NB4 (cell line): ENCODE data around the gene PDSS1.

ENCODE experiments used
- DNase-seq: peaks from one replicate; pipeline ENCODE4 v3.0.0; 2010; ENCODE audit warnings: low read depth
- H3K4me3 ChIP-seq: one replicate; pipeline ENCODE4 v1.5.1; 2011; ENCODE audit warnings: mild to moderate bottlenecking, low read depth, low read length, moderate library complexity
- MYC ChIP-seq: IDR thresholded peaks from 2 replicates; pipeline ENCODE4 v1.6.1; 2011; ENCODE audit warnings: low read depth, low read length
- POLR2A ChIP-seq: IDR thresholded peaks from 2 replicates; pipeline ENCODE4 v1.6.1; 2011; ENCODE audit warnings: mild to moderate bottlenecking; ENCODE audit not compliant: insufficient read length; ENCODE audit errors: extremely low read depth
- TF ChIP-seq, protein P1 (sequence below): IDR thresholded peaks from 2 replicates; pipeline ENCODE4 v1.6.1; 2011; ENCODE audit warnings: low read depth, low read length
- TF ChIP-seq, protein P2 (sequence below): IDR thresholded peaks from one replicate; pipeline ENCODE4 v1.5.1; 2012; ENCODE audit warnings: low read depth, low read length

The PDSS1 gene

DNA sequence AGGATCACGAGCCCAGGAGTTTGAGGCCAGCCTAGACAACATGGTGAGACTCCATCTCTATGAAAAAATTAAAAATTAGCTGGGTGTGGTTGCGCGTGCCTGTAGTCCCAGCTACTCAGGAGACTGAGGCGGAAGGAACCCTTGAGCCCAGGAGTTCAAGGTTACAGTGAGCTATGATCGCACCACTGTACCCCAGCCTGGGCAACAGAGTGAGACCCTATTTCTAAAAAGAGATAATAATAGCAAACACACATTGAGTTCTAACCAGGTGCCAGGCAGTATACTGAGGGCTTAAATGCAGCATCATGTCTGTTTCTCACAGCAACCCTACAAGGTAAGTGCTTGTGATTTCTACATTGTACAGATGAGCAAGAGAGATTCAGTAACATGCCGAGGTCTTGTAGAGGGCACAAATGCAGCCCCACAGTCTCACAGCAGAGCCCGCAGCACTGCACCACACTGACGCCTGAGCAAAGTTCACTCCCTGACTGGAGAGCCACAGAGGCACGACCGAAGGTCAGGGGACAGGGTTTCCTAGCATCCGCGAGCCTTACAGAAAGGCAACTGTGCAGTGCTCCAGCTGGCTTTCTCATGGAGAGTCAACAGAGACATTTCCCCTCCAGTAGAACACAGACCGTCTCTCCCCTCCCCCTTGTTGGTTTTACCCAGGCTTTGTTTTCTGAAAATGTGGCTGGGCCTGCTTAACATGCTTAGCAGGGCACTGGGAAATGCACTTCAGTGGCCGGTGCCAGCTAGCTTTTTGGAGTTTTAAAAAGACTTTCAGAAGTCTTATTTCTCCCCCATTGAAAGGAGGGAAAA is 36.5 kb downstream of the PDSS1 start:
- H3K4me3 ChIP-seq = no peak overlapping the region
- TF ChIP-seq, protein P1, sequence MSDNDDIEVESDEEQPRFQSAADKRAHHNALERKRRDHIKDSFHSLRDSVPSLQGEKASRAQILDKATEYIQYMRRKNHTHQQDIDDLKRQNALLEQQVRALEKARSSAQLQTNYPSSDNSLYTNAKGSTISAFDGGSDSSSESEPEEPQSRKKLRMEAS = no peak
- TF ChIP-seq, protein P2, sequence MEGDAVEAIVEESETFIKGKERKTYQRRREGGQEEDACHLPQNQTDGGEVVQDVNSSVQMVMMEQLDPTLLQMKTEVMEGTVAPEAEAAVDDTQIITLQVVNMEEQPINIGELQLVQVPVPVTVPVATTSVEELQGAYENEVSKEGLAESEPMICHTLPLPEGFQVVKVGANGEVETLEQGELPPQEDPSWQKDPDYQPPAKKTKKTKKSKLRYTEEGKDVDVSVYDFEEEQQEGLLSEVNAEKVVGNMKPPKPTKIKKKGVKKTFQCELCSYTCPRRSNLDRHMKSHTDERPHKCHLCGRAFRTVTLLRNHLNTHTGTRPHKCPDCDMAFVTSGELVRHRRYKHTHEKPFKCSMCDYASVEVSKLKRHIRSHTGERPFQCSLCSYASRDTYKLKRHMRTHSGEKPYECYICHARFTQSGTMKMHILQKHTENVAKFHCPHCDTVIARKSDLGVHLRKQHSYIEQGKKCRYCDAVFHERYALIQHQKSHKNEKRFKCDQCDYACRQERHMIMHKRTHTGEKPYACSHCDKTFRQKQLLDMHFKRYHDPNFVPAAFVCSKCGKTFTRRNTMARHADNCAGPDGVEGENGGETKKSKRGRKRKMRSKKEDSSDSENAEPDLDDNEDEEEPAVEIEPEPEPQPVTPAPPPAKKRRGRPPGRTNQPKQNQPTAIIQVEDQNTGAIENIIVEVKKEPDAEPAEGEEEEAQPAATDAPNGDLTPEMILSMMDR = no peak
- no peak for TF ChIP-seq MYC
- TF ChIP-seq POLR2A = no peak
- no peak for DNase-seq

DNA sequence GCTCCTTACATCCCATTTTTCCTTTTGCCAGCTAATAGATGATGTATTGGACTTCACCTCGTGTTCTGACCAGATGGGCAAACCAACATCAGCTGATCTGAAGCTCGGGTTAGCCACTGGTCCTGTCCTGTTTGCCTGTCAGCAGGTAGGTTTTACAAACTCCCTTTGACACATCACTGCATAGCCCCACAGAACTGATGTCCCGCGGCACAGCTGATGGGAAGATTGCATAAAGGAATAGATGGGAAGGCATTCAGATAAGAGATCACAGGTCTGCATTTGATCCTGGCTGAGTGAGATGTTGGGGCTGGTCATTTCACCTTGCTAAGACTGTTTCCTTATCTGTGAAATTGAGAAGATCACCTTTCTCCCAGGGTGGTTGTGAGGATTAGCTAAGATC is 37.9 kb downstream of the PDSS1 start:
- no peak for DNase-seq
- H3K4me3 ChIP-seq = no peak overlapping the region
- TF ChIP-seq POLR2A (no peak), MYC (no peak)
- TF ChIP-seq, protein P2 = no peak
- TF ChIP-seq, protein P1 = no peak

DNA sequence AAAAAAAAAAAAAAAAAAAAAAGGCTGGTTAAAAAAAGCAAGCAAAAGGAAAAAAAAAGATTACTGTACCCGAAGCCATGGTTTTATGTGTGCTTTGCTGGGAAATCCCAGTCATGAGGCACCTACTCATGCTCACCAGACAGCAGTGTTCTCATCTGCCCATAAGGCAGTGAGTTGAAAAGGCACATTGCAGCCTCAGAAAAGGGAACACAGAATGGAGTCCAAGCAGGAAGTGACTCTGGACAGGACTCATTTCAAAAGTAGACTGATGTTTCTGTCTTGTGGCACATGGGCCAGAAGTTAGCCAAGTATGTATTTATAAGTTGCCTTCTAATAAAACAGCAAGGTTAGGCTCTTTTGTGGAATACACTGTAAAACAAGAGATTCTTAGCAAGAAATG is 40.2 kb downstream of the PDSS1 start:
- TF ChIP-seq MYC = no peak
- TF ChIP-seq, protein P1 = no peak
- TF ChIP-seq, protein P2 = no peak
- TF ChIP-seq POLR2A = no peak
- H3K4me3 ChIP-seq = no peak overlapping the region
- DNase-seq = peak; percentile 30

DNA sequence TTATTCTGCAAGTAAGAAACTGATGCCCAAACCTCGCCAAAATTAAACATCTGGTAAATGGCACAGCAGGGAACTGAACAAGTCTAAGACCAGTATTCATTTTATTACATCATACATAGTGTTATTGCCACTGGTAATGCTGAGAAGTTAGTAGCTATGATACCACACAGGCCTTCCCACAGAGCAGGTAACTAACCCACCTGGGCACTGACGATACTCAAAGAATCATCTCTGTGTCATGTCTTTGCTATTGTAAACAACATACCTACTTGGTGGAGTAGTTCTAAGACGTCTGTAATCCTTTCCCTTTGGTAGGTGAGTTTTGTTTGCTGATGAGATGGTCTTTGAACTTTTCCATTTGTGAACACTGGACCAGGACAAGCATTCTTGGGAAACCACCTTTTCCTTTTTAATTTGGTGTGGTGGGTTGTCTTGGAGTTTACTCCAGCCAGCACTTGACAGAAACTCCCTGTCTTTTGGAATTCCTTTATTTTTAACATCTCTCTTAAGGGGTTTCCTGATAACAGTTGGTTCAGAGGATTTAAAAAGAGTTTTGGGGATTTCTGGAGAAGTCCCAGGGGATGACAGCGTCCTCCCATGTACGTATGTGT is 40.9 kb downstream of the PDSS1 start:
- no peak overlapping the region for H3K4me3 ChIP-seq
- TF ChIP-seq, protein P2 = no peak
- TF ChIP-seq, protein P1 = no peak
- TF ChIP-seq POLR2A (no peak), MYC (no peak)
- DNase-seq = no peak

DNA sequence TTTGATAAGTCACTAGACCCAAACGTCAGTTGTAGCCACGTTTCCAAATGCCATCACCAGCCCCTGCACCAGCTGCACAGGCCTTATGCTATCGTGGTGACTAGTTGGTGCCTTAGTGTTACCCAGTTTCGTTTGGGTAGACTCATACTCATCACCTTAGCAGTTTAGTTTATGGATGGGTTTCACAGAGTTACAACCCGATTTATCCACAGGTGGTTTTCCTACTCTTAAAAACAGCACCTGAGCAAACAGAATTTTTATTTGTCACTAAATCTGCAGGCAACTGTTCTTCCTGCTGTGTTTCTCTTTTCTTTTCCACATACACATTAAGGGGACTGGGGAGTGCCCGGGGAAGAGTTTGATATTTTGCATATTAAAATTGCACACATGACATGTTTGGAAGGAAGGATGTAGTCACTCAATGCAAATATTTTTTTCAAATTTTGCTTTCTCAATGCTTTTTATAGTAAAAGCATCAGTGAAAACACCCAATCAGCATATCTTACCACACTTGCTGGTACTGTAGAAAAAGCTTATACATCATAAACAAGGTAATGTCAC is 41.6 kb downstream of the PDSS1 start:
- no peak overlapping the region for H3K4me3 ChIP-seq
- TF ChIP-seq POLR2A (no peak), MYC (no peak)
- TF ChIP-seq, protein P2 = no peak
- TF ChIP-seq, protein P1 = no peak
- DNase-seq = no peak
